CD4-positive, alpha-beta T cell treated with Interleukin-6 for 4 hours (primary cell): ENCODE data around the gene BAZ2B.
"Not testable (repeated sequence)": the region's sequence is repeated elsewhere in the genome, so short reads cannot be mapped to it uniquely, and the experiment has no call there.

Experiments
- DNase-seq: peaks from one replicate; pipeline ENCODE4 v3.0.0-alpha.2; 2020; ENCODE audit warnings: mixed read lengths

BAZ2B gene

DNA sequence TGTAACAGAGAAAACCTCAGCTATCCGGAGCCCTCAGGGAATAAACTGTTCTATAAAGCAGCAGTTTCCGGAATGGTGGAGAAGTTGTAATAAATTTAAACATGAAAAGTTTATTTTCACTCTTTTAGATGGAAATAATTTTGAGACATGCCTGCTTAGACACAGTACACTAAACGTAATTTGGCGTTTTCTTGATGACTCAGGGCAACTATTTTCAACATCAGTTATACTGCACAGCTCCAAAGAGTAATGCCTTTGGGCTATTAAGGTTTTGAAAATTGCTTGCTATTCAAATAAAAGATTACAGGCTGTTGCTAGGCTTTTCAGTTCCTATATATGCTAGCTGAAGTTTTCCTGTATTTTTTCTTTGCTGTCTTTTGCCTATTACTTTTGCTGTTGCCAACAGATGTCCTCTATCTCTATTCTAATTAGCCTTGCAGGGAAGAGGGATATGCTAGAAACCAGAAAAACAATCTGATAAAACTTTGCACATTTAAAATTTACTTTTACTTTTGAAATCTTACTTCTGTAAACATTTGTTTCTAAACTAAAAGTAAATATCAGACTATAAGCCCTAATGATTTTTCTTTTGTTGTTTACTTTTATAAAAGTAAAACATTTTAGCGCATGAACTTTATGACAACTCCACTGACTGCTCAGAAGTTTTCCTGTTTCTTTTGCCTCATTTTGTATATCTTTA, 216.5 kb downstream of the BAZ2B start:
- no peak for DNase-seq

DNA sequence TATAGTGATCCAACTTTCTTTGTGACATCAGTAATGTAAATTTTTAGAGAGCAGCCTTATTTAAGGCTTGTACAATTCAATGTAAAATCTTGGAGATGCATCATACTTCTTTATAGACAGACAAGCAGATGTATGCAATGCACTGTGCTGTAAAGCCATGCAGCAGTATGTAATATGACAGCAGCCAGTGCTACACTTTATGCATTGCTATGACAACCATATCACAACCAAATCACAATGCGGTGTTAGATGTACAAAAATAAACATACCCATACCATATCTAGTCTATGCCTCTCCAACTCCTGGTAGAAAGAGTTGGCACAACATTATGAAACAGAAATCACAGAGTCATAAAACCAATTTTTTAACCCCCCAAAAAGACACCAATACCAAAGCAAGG, 219.5 kb downstream of the BAZ2B start:
- DNase-seq, result no peak

DNA sequence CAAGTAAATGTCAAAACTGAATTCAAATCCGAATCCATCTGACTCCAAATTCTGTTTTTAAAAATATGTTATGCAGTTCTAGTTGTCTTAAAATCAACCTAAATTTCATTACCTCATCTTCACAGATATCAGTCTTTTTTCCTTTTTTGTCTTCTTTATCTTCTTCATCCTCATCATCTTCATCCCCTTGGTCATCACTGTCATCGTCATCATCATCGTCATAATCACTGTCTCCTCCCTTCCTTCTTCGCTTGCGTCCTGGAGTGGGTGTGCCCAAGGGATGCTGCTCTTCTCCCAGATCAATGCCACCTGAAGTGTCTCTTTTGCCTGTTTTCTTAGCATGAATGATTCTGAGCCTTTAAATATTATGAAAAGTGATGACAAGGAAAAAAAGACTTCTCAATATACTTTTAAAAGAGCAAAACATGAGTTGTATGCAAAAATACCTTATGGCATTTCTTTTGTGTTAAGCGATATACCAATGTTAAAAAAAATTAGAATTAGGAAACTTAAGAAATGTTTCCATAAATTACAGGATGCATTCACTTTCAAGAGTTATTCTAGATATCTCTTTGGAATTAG, 233.8 kb downstream of the BAZ2B start:
- DNase-seq, result no peak

DNA sequence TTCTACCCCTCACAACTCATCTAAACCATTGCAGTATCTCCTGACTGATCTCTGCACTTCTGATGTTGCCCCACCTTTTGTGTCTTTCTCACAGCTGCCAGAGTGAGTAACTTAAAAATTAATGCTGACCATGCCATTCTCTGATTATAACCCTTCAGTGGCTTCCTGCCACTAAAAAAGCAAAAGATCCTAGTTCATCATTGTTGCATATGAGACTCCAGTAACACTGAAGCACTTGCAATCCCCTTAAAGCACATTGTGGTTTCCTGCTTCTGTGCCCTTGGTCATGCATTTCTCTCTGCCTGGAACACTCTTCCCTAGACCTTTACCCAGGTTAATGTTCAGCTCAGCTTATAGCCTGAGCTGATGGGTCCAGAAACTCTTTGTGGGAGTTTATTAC, 234.8 kb downstream of the BAZ2B start:
- no peak for DNase-seq

DNA sequence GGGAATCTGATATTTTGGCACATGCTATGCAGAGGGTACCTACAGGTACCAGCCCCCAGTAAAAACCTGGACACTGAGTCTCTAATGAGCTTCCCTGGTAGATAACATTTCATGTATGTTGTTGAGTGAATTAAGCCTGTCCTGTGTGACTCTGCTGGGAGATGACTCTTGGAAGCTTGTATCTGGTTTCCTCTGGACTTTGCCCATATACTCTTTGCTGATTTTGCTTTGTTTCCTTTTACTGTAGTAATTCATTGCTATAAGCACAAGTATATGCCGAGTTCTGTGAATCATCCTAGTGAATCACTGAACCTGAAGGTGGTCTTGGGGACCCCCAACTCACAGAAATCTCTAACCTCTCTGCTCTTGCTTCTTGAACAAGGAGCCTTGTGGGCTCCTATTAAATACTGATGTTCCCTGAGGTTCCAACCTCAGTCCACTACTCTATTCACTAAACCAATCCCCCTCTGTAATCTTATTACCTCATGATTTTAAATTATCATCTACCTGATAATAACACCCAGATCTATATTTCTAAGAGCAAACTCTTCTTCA, 235.6 kb downstream of the BAZ2B start:
- no peak for DNase-seq

DNA sequence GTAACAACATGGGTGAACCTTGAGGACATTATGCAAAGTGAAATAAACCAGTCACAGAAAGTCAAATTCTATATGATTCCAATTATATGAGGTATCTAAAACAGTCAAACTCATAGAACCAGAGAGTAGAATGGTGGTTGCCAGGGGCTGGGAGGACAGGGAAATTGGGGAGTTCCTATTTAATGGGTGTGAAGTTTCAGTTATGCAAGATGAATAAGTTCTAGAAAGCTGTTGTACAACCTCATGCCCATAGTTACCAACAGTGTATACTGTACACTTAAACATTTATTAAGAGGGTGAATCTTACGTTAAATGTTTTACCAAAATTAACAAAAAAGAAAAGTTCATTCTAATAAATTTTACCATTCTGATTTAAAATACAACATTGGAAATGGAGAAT, 237.2 kb downstream of the BAZ2B start:
- DNase-seq, result no peak

DNA sequence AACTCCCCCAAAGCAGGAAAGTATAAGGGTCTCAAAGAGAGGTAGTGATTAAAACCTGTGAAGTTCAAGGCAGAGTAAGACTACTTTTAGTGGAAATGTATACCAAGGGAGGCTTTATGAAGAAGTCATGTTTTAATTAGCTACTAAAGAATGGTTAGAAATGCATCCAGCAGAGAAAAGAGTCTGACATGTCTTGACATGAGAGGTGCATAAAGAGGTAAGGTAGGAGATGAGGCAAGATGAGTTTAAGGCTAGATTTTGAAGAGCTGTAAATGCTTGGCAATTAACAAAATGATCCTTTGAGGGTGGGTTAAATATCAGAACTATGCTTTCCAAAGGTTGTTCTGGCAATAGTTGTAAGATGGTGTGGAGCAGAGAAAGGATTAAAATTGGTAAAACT, 241.1 kb downstream of the BAZ2B start:
- DNase-seq, result no peak

DNA sequence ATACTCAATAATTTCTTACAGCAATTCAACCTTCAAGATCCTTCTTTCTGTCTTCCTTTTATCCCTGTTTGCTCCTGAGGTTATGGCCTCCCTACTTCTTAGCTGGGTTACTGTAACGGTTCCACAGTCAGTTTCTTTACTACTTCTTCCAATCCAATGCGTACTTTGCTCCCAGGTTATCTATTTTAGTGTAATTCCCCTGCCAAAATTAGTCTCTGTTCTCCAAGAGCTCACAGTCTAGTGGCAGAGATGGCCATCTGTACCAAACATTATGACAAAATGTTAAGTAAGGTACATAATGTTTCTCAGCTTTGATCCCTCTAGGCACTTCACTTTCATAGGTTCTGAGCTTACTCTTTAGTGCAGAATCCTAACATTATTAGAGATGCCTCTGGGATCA, 244.8 kb downstream of the BAZ2B start:
- no peak for DNase-seq

DNA sequence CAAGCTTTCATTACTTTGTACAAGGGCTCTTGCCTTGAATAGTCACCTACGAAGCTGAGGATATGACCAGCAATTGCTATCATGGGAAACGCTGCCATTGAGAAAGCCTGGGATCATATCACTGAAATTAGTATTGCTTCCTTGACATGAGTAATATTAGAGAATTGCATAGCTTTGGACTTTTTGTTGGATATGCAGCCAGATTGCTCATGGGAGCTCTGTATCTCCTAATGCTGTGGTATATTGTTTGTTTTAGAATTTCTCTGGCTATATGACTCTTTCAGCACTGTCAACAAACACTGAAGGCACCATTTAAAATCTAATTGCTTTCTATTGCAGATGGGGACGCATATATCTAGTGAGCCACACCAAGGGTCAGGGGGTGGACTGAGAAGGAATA, 249.8 kb downstream of the BAZ2B start:
- no peak for DNase-seq

DNA sequence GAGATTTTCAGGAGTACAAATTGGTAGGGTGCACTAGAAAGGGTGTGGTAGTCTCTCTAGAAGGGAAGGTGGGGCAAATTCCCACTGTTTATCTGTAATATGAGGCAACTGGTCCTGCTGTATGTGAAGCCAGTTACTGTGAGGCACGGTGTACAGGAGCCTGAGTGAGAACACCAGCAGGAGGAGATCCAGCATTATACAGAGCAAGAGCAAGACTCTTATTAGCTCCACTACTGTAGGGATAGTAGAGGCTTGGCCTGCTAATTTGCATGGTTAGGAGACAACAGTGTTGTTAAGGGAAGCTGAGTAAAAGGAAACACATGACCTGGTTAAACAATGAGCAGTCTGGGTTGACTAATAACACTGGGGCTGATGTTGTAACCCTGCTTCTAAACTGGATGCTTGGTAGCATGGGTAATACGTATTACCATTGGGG, 253.5 kb downstream of the BAZ2B start:
- no peak for DNase-seq

DNA sequence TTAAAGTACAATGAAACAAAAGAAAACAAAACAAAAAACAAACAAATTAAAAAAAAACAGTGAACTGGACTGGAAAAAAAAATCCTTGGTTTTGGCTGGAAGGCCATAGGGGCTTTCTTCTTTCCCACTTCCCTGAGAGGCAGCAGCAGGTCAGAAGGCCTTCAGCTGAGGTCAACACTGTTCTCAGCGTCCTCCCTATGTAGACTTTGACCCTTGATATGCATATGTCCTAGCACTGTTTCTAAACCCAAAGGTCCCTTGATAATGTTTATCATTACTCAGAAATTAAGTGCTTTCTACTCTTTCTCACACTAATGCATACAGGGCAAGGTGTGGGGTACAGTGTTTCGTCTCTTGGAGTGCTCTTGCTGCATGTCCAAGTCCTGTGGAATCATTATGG, 254.3 kb downstream of the BAZ2B start:
- no peak for DNase-seq

DNA sequence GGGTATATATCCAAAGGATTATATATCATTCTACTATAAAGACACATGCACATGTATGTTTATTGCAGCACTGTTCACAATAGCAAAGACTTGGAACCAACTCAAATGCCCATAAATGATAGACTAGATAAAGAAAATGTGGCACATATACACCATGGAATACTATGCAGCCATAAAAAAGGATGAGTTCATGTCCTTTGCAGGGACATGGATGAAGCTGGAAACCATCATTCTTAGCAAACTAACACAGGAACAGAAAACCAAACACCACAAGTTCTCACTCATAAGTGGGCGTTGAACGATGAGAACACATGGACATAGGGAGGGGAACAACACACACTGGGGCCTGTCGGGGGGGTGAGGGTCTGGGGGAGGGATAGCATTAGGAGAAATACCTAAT, 254.7 kb downstream of the BAZ2B start:
- DNase-seq, result not testable (repeated sequence)

DNA sequence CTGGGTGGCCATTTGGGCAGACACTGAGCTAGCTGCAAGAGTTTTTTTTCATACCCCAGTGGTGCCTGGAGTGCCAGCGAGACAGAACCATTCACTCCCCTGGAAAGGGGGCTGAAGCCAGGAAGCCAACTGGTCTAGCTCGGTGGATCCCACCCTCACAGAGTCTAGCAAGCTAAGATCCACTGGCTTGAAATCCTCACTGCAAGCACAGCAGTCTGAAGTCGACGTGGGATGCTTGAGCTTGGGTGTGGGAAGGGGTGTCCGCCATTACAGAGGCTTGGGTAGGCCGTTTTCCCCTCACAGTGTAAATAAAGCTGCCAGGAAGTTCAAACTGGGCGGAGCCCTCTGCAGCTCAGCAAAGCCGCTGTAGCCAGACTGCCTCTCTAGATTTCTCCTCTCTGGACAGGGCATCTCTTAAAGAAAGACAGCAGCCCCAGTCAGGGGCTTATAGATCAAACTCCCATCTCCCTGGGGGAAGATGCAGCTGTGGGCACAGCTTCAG, 260.2 kb downstream of the BAZ2B start:
- no peak for DNase-seq

DNA sequence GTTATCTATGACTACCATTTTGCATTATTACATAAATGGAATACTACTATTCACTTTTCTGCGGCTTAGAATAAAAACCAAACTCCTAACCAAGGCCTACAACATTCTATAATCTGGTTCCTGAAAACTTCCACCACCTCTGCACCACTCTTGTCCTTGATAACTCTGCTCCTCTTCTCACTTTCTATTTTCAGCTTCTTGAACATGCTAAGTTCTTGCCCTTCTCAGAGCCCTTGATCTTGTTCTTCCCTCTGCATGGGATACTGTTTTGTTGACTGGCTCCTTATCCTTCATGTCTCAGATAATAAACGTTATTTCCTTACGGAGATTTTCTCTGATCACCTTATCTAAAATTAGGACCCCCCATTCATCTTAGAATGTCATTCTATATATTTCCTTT, 264.4 kb downstream of the BAZ2B start:
- DNase-seq, result no peak

DNA sequence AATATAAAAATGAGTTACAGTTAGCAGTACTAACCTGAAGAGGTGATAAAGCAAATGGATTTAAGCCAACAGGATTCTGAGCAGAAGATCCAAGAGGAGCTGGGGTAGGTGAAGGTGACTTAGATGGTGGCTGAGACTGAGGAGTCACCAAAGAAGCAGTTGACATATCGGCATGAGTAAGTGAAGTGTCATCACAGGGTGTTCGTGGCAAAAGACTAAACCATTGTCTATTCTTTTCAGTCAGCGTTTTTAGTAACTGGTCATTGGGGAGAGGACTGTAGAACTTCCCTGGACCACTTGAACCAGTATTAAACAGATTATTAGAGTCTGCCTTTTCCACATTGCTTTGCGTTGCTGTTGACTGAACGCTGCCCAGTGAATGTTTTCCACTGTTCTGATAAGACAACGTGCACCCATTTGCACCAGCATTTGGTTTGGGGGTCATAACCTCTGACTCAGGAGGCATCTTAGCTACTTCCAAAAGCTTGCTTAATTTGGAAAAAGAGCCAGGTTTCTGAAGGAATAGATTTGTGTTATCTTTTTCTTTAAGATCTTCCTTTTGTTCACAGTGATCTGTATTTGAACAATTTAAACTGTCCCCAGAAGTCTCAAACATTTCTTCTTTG, 266.6 kb downstream of the BAZ2B start:
- DNase-seq, result no peak

DNA sequence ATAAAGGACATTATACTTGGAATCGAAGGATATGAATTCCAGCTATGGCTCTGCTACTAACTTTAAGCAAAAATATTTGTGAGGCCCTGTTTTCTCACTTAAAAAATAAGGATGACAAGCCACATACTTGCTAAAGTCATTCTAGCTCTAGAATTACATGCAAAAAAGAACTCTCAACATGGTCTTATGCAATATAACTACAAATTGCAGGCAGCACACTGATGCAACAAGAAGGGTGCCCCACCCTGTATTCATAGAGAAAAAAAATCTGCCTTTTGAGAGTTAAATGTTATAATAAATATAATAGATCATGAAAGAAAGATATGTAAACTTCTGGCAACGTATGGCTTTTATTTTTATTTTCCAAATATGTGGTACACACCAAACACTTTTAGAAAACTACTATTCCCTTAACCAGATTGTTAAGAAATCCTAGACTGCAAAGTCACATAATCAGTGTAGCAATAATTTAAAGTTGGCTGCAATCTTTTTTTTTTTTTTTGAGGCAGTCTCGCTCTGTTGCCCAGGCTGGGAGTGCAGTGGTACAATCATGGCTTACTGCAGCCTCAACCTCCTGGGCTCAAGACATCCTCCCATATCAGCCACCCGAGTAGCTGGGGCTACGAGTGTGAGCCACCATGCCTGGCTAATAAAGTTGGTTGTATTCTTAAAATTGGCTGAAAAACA, 289.6 kb downstream of the BAZ2B start:
- DNase-seq, result no peak

DNA sequence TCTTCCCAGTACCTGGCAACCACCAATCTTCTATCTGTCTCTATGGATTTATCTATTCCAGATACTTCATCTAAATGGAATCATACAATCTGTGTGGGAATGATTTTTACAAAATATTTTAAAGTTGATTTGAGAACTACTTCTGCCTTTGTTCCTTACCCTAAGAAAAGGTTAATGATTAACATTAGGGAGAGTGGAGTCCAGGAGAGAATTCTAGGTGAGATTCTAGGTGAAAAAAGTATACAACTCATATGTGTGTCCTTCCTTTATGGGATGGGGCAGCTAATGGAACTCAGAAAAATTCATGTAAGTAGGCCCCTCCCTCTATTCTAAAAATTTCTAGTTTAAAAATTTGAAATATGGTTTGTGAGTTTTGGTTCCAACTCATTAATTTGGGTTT, 293.9 kb downstream of the BAZ2B start:
- no peak for DNase-seq

DNA sequence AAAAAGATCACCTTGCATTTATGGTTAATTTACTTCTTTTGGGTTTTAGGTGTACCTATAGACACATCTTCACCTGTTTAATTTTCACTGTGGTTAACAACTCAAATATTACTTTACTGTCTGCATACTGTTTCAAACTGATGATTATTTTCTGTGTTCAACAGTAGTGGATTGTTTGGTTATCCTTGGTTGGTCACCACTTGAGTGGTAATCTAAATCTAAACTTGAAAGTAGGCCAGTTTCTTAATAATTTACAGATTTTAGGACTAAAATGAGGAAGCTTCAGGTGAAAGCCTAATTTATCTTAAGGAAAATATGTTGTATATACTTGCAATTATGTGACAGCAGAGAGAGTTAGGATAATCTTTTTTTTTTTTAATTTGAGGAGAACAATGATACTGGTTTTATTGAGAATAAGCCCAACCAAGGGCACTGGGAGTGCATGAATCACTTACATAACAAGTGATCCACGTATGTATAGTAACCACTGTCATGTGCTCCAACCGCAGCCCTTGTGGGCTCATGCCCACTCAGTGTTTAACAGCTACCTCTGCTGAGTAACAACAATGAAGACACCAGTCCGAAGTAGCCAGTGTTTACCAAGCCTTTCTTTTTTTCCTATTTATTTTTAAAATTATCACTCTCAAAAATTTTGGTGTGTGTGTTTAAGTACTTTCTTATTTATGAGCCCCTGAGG, 298.8 kb downstream of the BAZ2B start:
- DNase-seq, result no peak

DNA sequence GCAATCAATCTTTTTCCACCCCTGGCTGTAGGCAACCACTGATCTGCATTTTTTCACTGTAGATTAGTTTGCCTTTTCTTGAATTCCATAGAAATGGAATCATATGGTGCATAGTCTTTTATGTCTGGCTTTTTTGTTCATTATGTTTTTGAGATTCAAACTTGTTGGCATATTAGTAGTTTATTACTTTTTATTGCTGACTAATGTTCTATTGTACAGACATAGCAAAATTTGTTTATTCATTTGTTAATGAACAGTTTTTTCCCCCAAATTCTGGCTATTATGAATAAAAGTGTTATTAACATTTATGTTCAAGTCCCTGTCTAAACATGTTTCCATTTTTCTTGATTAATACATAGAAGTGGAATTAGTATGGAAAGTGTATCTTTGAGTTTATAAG, 308.4 kb downstream of the BAZ2B start:
- DNase-seq, result no peak

DNA sequence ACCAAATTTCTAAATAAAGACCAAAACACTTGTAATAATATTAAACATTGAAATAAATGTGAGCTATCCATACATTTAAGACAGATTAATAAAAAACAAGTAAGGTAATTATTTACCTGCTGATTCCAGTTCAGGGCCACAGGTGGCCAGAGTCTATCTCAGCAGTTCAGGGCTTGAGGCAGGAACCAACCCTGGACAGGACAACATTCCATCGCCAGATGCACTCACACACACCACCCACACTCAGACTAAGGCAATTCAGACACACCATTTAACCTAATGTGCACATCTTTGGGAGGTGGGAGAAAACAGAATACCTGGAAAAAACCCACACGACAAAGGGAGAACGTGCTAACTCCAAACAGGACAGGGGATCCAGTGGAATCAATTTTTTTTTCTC, 315.8 kb downstream of the BAZ2B start:
- DNase-seq, result no peak

DNA sequence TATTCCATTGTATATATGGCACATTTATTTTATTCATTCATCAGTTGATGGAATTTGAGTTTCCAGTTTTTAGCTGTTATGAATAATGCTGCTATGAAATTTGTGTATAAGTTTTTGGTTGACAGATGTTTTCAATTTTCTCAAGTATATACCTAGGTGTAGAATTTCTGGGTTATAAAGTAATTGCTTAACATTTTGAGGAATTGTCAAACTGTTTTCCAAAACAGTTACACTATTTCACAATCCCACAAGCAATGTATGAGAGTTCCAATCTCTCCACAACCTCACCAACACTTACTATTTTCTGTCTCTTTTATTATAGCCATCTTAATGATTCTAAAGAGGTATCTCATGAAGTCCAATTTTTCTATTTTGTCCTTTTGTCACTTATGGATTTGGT, 317.4 kb downstream of the BAZ2B start:
- DNase-seq, result no peak

DNA sequence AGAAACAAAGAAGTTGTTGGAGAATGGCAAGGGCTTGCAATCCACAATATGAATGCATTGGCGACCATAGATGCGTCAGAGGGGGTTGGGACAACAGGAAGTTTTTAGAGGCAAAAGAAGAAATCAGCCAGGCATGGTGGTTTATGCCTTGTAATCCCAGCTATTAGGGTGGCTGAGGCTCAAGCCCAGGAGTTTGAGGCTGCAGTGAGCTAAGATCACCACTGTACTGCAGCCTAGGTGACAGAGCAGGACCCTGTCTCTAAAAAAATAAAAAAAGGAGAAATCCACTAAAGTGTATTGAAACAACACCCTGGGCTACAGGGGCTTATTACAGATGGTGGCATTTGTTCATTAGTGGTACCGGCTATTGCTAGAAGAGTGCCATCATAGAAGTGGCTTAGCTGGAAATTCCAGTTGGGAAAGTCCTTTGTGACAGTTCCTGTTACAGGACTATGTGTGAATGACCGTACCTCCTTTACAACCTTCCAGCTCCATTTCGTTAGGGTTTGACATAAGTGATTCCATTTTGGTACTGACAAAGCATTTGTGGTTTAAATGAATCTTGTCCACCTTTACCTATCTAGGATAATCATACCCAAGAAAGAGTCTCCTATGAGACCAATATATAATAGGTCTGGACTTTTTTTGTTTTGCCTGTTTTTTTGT, 319.2 kb downstream of the BAZ2B start:
- no peak for DNase-seq
